CD4-positive, alpha-beta T cell (primary cell): ENCODE data around the gene CCKAR. TPM values are rescaled to one million over a fixed set of nuclear protein-coding genes. Genes with fewer than 3 reads are reported as not detected.

Experiments
- ATAC-seq: fragments of 200-7000 bp; cut with Tn5 transposase; one replicate; pipeline ENCODE4 v1.10.0; 2022; ENCODE audit warnings: mild to moderate bottlenecking; ENCODE audit not compliant: poor library complexity
- CTCF ChIA-PET: fragments of 350-600 bp; sonication (Branson Sonifier 250); formaldehyde crosslinking; loops from one replicate; lab custom pipeline; 2021; ENCODE audit warnings: antibody characterized with exemption, inconsistent platforms; lab: Charles Lee
- POLR2A ChIA-PET: fragments of 350-600 bp; sonication (Branson Sonifier 250); formaldehyde crosslinking; loops from one replicate; lab custom pipeline; 2021; ENCODE audit warnings: antibody characterized with exemption, inconsistent platforms; lab: Charles Lee
- DNase-seq, 14 experiments: peaks; one replicate each; pipeline ENCODE4 v3.0.0-alpha.2; 2013 to 2020; ENCODE audit warnings: mixed read lengths in 2 of 14
- H3K27ac ChIP-seq, 2 donors: one replicate each; pipeline versions ENCODE4 v1.5.1 to v1.7.0; 2013; ENCODE audit warnings: low read length in 2 of 2, low read depth in 1 of 2, mild to moderate bottlenecking in 1 of 2
- H3K27me3 ChIP-seq, 2 experiments: 1 replicate in 1 of 2; 2 replicates in 1 of 2; pipeline versions ENCODE4 v1.6.1 to v1.7.0; 2013; ENCODE audit warnings: low read length in 2 of 2, control low read depth in 1 of 2, mild to moderate bottlenecking in 1 of 2, moderate library complexity in 1 of 2; ENCODE audit not compliant: insufficient read depth in 2 of 2, control insufficient read depth in 1 of 2
- H3K36me3 ChIP-seq: one replicate; pipeline ENCODE4 v1.6.1; 2013; ENCODE audit warnings: low read length, control low read depth; ENCODE audit not compliant: insufficient read depth
- H3K4me1 ChIP-seq: one replicate; pipeline ENCODE4 v1.6.1; 2013; ENCODE audit warnings: low read length, control low read depth; ENCODE audit not compliant: insufficient read depth
- H3K4me3 ChIP-seq: one replicate; pipeline ENCODE4 v1.5.1; 2013; ENCODE audit warnings: mild to moderate bottlenecking, low read length, moderate library complexity
- H3K9me3 ChIP-seq, 2 experiments: 1 replicate in 1 of 2; 2 replicates in 1 of 2; pipeline versions ENCODE4 v1.6.1 to v1.7.0; 2013; ENCODE audit warnings: low read length in 2 of 2, mild to moderate bottlenecking in 2 of 2, control low read depth in 1 of 2, moderate library complexity in 1 of 2; ENCODE audit not compliant: control insufficient read depth in 1 of 2, insufficient read depth in 1 of 2
- H3K27ac Mint-ChIP-seq: one replicate; pipeline ENCODE4 v1.8.0; 2020; ENCODE audit warnings: mixed read lengths
- H3K27me3 Mint-ChIP-seq: one replicate; pipeline ENCODE4 v1.8.0; 2021; ENCODE audit warnings: mixed read lengths
- H3K36me3 Mint-ChIP-seq: one replicate; pipeline ENCODE4 v1.8.0; 2021; ENCODE audit warnings: low read depth, mixed read lengths
- H3K4me1 Mint-ChIP-seq: one replicate; pipeline ENCODE4 v1.8.0; 2021; ENCODE audit warnings: low read depth, mixed read lengths
- H3K4me3 Mint-ChIP-seq: one replicate; pipeline ENCODE4 v1.8.0; 2020; ENCODE audit warnings: mild to moderate bottlenecking, mixed read lengths
- H3K9me3 Mint-ChIP-seq: one replicate; pipeline ENCODE4 v1.8.0; 2020; ENCODE audit warnings: mixed read lengths
- intact Hi-C, 2 experiments: fragments of 100-400 bp; cut with DNase I in 1 of 2; cut with micrococcal nuclease in 1 of 2; formaldehyde crosslinking; loops; one replicate each; pipeline versions ENCODE4 v1.15.1 to v1.9.0; 2023 to 2025; cut with DNase I, micrococcal nuclease
- total RNA-seq, 174 experiments: library from RNA in 2 of 174; stranded (reverse) in 2 of 174; gene quantifications; one replicate each; pipeline ENCODE4 v1.2.3 and lab custom pipeline; 2021 to 2026
- TF ChIP-seq, protein P1 (sequence below): fragments of 200-600 bp; IDR thresholded peaks from one replicate; pipeline ENCODE4 v1.8.0; 2022; ENCODE audit warnings: antibody characterized with exemption, mild to moderate bottlenecking

Gene CCKAR
- total RNA-seq, 2 experiments from 2014 or later, result not detected

DNA sequence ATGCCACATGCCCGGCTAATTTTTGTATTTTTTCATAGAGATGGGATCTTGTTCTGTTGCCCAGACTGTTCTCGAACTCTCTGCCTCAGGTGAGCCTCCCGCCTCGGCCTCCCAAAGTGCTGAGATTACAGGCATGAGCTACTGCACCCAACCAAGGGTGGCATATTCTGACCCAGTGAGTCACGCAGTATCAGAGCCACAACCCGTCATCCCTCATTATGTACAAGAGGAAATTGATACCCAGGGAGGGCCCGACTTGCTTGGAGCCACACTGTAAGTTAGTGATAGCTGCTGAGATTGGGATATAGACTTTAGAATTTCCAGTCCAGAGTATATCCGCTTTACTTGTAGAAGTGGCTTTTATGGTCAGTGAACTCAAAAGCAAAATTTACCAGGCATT is 14.6 kb downstream of the CCKAR start:
- CTCF ChIA-PET, result no interaction called here
- TF ChIP-seq, protein P1, sequence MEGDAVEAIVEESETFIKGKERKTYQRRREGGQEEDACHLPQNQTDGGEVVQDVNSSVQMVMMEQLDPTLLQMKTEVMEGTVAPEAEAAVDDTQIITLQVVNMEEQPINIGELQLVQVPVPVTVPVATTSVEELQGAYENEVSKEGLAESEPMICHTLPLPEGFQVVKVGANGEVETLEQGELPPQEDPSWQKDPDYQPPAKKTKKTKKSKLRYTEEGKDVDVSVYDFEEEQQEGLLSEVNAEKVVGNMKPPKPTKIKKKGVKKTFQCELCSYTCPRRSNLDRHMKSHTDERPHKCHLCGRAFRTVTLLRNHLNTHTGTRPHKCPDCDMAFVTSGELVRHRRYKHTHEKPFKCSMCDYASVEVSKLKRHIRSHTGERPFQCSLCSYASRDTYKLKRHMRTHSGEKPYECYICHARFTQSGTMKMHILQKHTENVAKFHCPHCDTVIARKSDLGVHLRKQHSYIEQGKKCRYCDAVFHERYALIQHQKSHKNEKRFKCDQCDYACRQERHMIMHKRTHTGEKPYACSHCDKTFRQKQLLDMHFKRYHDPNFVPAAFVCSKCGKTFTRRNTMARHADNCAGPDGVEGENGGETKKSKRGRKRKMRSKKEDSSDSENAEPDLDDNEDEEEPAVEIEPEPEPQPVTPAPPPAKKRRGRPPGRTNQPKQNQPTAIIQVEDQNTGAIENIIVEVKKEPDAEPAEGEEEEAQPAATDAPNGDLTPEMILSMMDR, result no peak
- H3K9me3 Mint-ChIP-seq, result no peaks in the 10 kb centered on the region

DNA sequence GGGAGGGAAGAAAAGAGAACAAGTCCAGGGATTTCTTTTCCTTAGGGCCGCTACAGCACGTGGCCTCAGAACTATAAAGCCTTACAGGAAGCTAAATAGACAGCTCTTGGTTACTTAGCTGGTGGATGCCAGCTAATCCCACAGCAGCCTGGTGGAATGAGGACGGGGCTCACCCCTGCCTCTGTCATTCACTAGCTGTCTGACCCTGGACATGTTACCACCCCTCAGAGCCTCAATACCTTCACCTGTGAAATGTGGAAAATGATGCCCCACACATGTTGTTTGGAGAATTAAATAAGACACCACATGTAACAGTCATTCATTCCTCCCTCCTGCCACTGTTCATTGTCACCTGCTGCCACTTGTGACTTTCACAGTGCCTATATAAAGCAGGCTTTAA is 15.7 kb downstream of the CCKAR start:
- Histone ChIP-seq H3K27me3 (peaks cover 0 to 4% of the 10 kb centered on the region in 2 experiments), H3K36me3 (no peaks in the 10 kb centered on the region), H3K9me3 (no peaks in the 10 kb centered on the region), H3K4me3 (no peak overlapping the region), H3K4me1 (no peaks in the 10 kb centered on the region), H3K27ac (no peak overlapping the region)
- Mint-ChIP-seq H3K9me3 (no peaks in the 10 kb centered on the region), H3K4me3 (no peak overlapping the region), H3K27ac (no peak overlapping the region), H3K4me1 (no peaks in the 10 kb centered on the region), H3K27me3 (no peaks in the 10 kb centered on the region), H3K36me3 (no peaks in the 10 kb centered on the region)
- CTCF ChIA-PET, result no interaction called here
- intact Hi-C loops, result no loop called here
- DNase-seq, result no peak
- TF ChIP-seq, protein P1, result no peak
- POLR2A ChIA-PET, result no interaction called here
- no peak for ATAC-seq

More for the DNA sequence above, 14.6 kb downstream of the CCKAR start:
- Histone ChIP-seq H3K36me3 (no peaks in the 10 kb centered on the region), H3K4me3 (no peak overlapping the region), H3K4me1 (no peaks in the 10 kb centered on the region), H3K27ac (no peak overlapping the region), H3K9me3 (no peaks in the 10 kb centered on the region), H3K27me3 (peaks cover 0 to 4% of the 10 kb centered on the region in 2 experiments)
- intact Hi-C loops, result no loop called here
- ATAC-seq (no peak), DNase-seq (no peak)
- Mint-ChIP-seq H3K27ac (no peak overlapping the region), H3K27me3 (no peaks in the 10 kb centered on the region), H3K4me3 (no peak overlapping the region), H3K4me1 (no peaks in the 10 kb centered on the region), H3K36me3 (no peaks in the 10 kb centered on the region)
- POLR2A ChIA-PET, result no interaction called here

DNA sequence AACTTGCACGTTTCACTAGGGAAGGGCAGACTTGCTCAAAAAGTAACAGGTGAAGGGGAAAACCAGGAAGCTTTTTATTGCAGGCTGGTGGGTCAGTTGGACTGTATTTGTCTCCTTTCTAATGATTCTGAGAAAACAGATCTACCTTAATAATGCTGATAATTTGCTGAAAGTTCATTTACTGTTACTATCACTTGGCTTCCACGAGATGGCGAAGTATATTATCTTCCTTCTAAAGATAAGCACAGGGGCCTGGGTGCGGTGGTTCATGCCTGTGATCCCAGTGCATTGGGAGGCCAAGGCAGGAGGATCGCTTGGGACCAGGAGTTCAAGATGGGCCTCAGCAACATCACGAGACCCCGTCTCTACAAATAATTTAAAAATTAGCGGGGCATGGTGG is 16.4 kb downstream of the CCKAR start:
- intact Hi-C loops, result no loop called here
- Histone ChIP-seq H3K9me3 (no peaks in the 10 kb centered on the region), H3K4me1 (no peaks in the 10 kb centered on the region), H3K27ac (no peak overlapping the region), H3K36me3 (no peaks in the 10 kb centered on the region), H3K4me3 (no peak overlapping the region), H3K27me3 (peaks cover 0 to 4% of the 10 kb centered on the region in 2 experiments)
- Mint-ChIP-seq H3K4me1 (no peaks in the 10 kb centered on the region), H3K4me3 (no peak overlapping the region), H3K36me3 (no peaks in the 10 kb centered on the region), H3K9me3 (no peaks in the 10 kb centered on the region), H3K27ac (no peak overlapping the region), H3K27me3 (no peaks in the 10 kb centered on the region)
- CTCF ChIA-PET, result no interaction called here
- ATAC-seq (no peak), DNase-seq (no peak)
- TF ChIP-seq, protein P1, result no peak
- POLR2A ChIA-PET, result interaction anchor here (0.7 kb wide), 1 partner anchor 567 kb away, joined by 3 read pairs; no protein-coding TSS in a partner anchor
